Erythroblast (primary cell): ENCODE measurements around the gene GOLGA6C.

Experiments
- GATA1 ChIP-seq: IDR thresholded peaks from 2 replicates; pipeline ENCODE4 v1.6.1; 2011; ENCODE audit warnings: low read depth, mild to moderate bottlenecking, control low read depth, low read length, moderate library complexity
- POLR2A ChIP-seq: IDR thresholded peaks from 2 replicates; pipeline ENCODE4 v1.6.1; 2011; ENCODE audit warnings: mild to moderate bottlenecking, low read length

DNA sequence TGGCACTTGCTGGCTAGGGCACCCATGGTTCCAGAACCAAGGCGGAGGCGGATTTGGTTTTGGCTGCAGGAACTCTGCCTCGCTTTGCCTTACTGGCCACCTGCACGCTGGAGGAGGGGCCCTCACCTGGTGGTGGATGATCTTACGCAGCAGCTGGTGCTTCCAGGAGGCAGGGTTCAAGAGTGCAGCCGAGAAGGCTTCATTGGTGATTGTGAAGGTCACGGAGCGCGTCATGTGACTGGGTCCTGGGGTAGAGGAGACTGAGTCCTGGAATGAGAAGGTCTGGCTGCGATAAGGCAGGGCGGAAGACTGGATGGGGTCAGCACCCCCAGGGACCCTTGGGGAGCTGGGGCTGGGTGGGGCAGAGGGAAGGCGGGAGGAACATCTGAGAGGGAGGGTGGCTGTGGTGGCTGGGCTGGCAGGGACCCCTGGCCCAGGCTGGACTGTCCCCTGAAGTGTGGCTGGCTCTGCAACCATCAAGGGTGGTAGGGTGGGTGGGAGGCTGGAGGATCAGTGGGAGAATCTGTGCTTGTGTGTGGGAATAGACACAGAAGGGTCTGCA, 25.8 kb upstream of the GOLGA6C start:
- no peak for TF ChIP-seq POLR2A
- TF ChIP-seq GATA1, result no peak
